Fibroblast of villous mesenchyme (primary cell): Measurements from ENCODE around the gene INSYN1. TPM values are rescaled to one million over a fixed set of nuclear protein-coding genes. Genes with fewer than 3 reads are reported as not detected.
"Not testable (repeated sequence)": the region's sequence is repeated elsewhere in the genome, so short reads cannot be mapped to it uniquely, and the experiment has no call there.

Experiments
- DNase-seq: peaks from one replicate; pipeline ENCODE4 v3.0.0-alpha.2; 2010; ENCODE audit warnings: low read depth
- H3K4me3 ChIP-seq: 2 replicates; pipeline ENCODE4 v1.5.1; 2011; ENCODE audit warnings: low read depth, mild to moderate bottlenecking, low read length
- total RNA-seq: library from RNA; depleted of rRNA; stranded (reverse); fragments of >200 nt; gene quantifications from 2 replicates; pipeline ENCODE4 v1.2.3, GENCODE V29; 2012
- TF ChIP-seq, protein P1 (sequence below): IDR thresholded peaks from 2 replicates; pipeline ENCODE4 v1.5.1; 2012; ENCODE audit warnings: low read depth, mild to moderate bottlenecking, low read length; ENCODE audit not compliant: insufficient read depth

INSYN1 gene
- total RNA-seq, 1 donor = under 0.01 TPM

DNA sequence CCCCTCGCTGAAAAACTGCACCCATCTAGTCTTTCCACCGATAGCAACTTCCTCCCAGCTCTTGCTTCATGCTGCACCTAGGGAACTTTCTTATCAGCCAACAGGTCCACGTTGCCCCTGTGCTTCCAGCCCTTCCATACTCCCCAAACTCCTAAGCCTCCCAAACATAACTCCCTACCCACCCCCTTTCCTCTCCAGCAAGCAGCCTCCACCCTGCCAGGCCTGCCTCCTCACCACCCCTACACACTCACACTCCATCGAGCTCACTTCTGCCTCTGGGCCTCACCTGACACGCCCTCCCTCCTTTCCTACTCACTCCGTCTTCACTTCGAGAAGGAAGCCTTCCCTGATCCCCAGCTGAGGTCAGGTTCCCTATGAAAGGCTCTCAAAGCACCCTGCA is 8.1 kb downstream of the INSYN1 start:
- TF ChIP-seq, protein P1, sequence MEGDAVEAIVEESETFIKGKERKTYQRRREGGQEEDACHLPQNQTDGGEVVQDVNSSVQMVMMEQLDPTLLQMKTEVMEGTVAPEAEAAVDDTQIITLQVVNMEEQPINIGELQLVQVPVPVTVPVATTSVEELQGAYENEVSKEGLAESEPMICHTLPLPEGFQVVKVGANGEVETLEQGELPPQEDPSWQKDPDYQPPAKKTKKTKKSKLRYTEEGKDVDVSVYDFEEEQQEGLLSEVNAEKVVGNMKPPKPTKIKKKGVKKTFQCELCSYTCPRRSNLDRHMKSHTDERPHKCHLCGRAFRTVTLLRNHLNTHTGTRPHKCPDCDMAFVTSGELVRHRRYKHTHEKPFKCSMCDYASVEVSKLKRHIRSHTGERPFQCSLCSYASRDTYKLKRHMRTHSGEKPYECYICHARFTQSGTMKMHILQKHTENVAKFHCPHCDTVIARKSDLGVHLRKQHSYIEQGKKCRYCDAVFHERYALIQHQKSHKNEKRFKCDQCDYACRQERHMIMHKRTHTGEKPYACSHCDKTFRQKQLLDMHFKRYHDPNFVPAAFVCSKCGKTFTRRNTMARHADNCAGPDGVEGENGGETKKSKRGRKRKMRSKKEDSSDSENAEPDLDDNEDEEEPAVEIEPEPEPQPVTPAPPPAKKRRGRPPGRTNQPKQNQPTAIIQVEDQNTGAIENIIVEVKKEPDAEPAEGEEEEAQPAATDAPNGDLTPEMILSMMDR = no peak
- no peak overlapping the region for H3K4me3 ChIP-seq
- no peak for DNase-seq

DNA sequence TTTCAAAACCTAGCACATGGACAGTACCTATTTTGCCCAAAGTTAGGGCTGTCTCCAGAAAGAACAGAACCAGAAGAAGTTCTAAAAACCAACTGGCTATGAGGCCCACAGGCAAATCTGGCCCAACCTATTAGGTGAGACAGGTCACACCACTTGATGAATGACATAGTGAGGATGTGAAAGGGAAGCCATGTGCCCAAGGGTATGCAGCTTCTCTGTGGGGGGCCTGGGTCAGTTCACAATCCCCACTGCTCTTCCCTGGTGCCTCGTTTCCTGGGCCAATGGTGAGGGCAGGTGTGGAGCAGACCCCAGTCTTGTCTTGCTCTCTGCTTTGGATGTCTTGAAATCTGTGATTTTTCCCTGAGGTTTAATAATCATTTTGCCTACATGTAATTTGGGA is 8.9 kb downstream of the INSYN1 start:
- DNase-seq = no peak
- TF ChIP-seq, protein P1 = no peak
- no peak overlapping the region for H3K4me3 ChIP-seq

DNA sequence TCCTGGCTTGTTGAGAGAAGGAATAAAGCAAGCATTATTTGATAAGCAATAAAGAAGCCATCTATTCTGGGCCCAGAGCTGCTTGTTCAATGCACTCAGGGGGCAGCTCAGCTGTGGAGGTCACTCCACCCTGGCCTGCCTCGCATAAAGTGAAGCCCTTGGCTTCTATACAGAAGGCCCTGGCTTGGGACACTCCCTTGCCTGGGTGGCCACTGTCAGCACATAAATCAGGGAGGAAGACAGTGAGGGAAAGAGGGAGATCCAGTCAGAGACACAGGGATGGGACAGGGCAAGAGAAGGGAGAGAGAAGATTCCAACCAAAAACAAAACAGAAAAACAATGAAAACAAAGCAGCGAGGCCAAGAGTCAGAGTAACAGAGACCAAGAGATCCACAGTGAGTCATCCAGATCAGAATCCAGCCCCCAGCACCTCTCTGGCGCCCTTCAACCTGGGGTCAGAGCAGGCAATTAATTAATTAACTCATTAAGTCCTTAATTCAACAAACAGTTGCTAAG is 11.8 kb downstream of the INSYN1 start:
- H3K4me3 ChIP-seq = no peak overlapping the region
- peak; percentile 7 for DNase-seq
- TF ChIP-seq, protein P1 = no peak

DNA sequence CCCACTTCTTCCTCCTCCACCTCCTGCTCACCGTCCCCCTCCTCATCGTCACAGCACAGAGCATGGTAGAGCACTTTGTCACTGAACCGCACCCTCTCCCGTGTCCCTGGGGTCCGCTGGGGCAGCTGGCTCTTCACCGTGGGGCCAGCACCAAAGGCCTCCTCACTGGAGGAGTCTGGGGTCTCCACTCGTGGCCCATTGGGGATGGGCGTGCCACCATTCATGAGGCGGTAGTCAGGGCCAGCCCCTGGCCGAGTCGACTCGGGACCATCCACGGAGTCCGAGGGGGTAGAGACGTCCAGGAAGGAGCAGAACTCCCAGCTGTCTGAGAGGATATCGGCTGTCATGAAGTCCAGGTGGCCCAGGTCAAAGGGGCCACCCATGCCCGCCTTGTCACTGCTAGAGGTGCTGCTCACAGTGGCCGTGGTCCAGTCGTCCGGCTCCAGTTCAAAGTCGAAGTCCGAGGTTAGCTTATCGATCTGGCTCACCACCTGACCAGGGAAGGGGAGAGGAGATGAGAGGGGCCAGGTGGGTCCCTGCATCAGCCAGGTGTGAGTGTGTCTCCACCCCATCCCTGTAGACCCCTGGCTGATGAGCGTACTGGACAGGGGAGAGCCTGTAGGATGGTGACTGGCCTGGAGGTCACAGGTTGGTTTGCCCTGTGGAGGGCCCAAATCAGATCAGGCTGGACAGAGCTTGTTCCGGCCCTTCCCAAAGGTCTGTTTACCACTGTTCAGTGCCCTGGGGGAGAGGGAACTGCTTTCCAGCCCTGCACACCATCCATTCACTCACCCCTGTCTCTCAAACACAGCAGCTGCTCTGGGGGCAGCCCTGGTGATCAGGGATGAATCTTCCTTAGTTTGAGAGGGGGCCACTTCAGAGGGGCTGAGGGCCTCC is 12.8 kb downstream of the INSYN1 start:
- TF ChIP-seq, protein P1 = no peak
- no peak for DNase-seq

DNA sequence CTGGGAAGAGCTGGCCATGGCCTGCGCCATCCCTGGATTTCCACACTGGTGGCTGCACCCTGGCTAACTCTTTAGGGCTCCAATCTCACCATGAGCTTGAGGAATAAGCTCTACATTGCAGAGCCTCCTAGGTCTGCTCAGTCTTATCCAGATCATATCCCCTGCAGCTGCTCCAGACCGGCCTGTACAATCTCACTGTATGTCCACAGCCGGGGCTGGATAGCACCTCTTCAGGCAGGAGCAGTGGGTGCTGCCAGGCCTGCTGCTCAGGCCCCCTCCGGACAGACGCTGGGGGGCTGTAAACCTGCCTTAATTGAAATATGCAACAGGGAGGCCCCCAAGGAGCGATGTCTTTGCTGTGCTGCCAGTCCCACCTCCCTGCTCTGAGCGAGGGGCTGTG is 15.6 kb downstream of the INSYN1 start:
- TF ChIP-seq, protein P1 = no peak
- DNase-seq = no peak
- no peak overlapping the region for H3K4me3 ChIP-seq

More for the DNA sequence above, 12.8 kb downstream of the INSYN1 start:
- no peak overlapping the region for H3K4me3 ChIP-seq

DNA sequence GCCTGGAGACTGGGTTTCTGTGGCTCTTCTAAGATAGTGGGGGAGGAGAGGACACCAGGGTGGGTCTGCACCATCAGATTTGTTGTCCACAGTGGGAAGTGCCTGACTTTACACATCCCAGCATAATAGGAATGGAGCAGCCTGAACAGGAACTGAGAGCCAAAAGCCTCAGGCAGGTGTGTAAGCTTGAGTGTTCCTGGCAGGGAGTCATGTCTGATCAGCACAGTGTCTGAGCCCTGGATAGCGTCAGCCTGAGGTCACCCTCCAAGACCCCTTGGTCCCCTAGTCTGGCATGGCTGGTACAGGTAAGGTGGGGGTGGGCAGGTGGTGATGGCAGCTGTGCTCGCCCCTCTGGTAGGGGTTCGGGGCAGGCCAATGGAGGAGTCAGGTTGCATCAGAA is 20.2 kb downstream of the INSYN1 start:
- no peak for DNase-seq
- TF ChIP-seq, protein P1 = no peak
- no peak overlapping the region for H3K4me3 ChIP-seq

DNA sequence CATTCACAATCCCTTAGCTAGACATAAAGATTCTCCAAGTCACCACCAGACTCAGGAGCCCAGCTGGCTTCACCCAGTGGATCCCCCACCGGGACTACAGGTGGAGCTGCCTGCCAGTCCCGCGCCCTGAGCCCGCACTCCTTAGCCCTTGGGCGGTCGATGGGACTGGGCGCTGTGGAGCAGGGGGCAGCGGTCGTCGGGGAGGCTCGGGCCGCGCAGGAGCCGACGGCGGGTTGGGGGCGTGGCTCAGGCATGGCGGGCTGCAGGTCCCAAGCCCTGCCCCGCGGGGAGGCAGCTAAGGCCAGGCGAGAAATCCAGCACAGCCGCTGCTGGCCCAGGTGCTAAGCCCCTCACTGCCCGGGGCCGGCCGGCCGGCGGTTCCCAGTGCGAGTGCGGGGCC is 21.1 kb downstream of the INSYN1 start:
- not testable (repeated sequence) for DNase-seq, H3K4me3 ChIP-seq
